Effector memory CD4-positive, alpha-beta T cell (primary cell): ENCODE measurements around the gene HBB.

Experiments
- DNase-seq, 3 donors: peaks; one replicate each; pipeline ENCODE4 v3.0.0-alpha.2; 2020
- H3K27ac ChIP-seq: 2 replicates; pipeline ENCODE4 v1.7.0; 2013; ENCODE audit warnings: mild to moderate bottlenecking, low read length, moderate library complexity; ENCODE audit not compliant: insufficient read depth, poor library complexity, severe bottlenecking
- H3K27me3 ChIP-seq: replicated peaks from 2 replicates; pipeline ENCODE4 v1.7.0; 2013; ENCODE audit warnings: mild to moderate bottlenecking, low read length; ENCODE audit not compliant: insufficient read depth, control insufficient read depth, poor library complexity, severe bottlenecking
- H3K36me3 ChIP-seq: 2 replicates; pipeline ENCODE4 v1.7.0; 2013; ENCODE audit warnings: mild to moderate bottlenecking, low read length, moderate library complexity; ENCODE audit not compliant: control insufficient read depth, insufficient read depth
- H3K4me1 ChIP-seq: 2 replicates; pipeline ENCODE4 v1.7.0; 2013; ENCODE audit warnings: low read length, mild to moderate bottlenecking; ENCODE audit not compliant: control insufficient read depth, insufficient read depth, poor library complexity, severe bottlenecking
- H3K4me3 ChIP-seq: 2 replicates; pipeline ENCODE4 v1.7.0; 2013; ENCODE audit warnings: low read length, low read depth, mild to moderate bottlenecking; ENCODE audit not compliant: insufficient read depth, poor library complexity, severe bottlenecking
- H3K9me3 ChIP-seq: 2 replicates; pipeline ENCODE4 v1.7.0; 2013; ENCODE audit warnings: mild to moderate bottlenecking, low read length, moderate library complexity; ENCODE audit not compliant: control insufficient read depth

HBB gene

GRCh38 chr11:5229356-5229755 is 2.5 kb upstream of the HBB start:
- no peak overlapping the region for H3K27ac ChIP-seq
- DNase-seq = no peak
- no peaks in the 10 kb centered on the region for H3K4me1 ChIP-seq
- H3K36me3 ChIP-seq = no peaks in the 10 kb centered on the region
- H3K9me3 ChIP-seq = no peaks in the 10 kb centered on the region
- H3K4me3 ChIP-seq = no peak overlapping the region
- H3K27me3 ChIP-seq = no peaks in the 10 kb centered on the region

DNA sequence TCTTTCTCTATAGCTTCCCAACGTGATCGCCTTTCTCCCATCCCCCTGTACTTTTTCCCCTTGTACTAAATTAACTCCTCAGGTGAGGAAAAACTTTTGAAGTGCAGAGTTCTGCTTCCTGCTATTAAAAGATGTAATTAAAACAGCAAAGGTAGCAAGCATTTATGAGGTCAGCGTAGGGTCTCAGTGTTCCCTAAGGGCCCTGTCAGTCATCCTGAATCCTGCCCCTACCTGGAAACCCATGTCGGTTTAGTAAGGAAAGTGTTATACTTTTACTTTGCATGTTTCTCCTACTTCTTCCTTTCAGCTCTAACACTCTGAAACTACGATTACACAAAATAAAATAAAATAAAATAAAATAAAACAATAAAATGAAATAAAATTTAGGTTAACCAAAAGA is 1.3 kb upstream of the HBB start:
- no peak overlapping the region for H3K4me3 ChIP-seq
- no peaks in the 10 kb centered on the region for H3K9me3 ChIP-seq
- no peak for DNase-seq
- H3K27ac ChIP-seq = no peak overlapping the region
- no peaks in the 10 kb centered on the region for H3K27me3 ChIP-seq
- no peaks in the 10 kb centered on the region for H3K36me3 ChIP-seq
- no peaks in the 10 kb centered on the region for H3K4me1 ChIP-seq

DNA sequence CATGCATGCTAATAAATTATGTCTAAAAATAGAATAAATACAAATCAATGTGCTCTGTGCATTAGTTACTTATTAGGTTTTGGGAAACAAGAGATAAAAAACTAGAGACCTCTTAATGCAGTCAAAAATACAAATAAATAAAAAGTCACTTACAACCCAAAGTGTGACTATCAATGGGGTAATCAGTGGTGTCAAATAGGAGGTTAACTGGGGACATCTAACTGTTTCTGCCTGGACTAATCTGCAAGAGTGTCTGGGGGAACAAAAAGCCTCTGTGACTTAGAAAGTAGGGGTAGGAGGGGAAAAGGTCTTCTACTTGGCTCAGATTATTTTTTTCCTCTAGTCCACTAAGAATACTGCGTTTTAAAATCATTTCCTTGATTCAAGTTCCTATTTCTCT is 810 bp upstream of the HBB start:
- H3K4me3 ChIP-seq = no peak overlapping the region
- H3K36me3 ChIP-seq = no peaks in the 10 kb centered on the region
- H3K27ac ChIP-seq = no peak overlapping the region
- no peak for DNase-seq
- H3K27me3 ChIP-seq = no peaks in the 10 kb centered on the region
- no peaks in the 10 kb centered on the region for H3K4me1 ChIP-seq
- H3K9me3 ChIP-seq = no peaks in the 10 kb centered on the region

DNA sequence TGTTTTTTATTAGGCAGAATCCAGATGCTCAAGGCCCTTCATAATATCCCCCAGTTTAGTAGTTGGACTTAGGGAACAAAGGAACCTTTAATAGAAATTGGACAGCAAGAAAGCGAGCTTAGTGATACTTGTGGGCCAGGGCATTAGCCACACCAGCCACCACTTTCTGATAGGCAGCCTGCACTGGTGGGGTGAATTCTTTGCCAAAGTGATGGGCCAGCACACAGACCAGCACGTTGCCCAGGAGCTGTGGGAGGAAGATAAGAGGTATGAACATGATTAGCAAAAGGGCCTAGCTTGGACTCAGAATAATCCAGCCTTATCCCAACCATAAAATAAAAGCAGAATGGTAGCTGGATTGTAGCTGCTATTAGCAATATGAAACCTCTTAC is 1.4 kb downstream of the HBB start:
- Histone ChIP-seq H3K4me1 (no peaks in the 10 kb centered on the region), H3K27ac (no peak overlapping the region), H3K9me3 (no peaks in the 10 kb centered on the region), H3K4me3 (no peak overlapping the region), H3K36me3 (no peaks in the 10 kb centered on the region), H3K27me3 (no peaks in the 10 kb centered on the region)
- DNase-seq = no peak

DNA sequence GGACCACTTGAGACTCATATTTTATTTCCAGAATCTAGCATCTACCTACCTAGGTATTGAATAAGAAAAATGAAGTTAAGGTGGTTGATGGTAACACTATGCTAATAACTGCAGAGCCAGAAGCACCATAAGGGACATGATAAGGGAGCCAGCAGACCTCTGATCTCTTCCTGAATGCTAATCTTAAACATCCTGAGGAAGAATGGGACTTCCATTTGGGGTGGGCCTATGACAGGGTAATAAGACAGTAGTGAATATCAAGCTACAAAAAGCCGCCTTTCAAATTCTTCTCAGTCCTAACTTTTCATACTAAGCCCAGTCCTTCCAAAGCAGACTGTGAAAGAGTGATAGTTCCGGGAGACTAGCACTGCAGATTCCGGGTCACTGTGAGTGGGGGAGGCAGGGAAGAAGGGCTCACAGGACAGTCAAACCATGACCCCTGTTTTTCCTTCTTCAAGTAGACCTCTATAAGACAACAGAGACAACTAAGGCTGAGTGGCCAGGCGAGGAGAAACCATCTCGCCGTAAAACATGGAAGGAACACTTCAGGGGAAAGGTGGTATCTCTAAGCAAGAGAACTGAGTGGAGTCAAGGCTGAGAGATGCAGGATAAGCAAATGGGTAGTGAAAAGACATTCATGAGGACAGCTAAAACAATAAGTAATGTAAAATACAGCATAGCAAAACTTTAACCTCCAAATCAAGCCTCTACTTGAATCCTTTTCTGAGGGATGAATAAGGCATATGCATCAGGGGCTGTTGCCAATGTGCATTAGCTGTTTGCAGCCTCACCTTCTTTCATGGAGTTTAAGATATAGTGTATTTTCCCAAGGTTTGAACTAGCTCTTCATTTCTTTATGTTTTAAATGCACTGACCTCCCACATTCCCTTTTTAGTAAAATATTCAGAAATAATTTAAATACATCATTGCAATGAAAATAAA is 2.1 kb downstream of the HBB start:
- H3K9me3 ChIP-seq = no peaks in the 10 kb centered on the region
- no peaks in the 10 kb centered on the region for H3K36me3 ChIP-seq
- H3K27me3 ChIP-seq = no peaks in the 10 kb centered on the region
- no peaks in the 10 kb centered on the region for H3K4me1 ChIP-seq
- H3K27ac ChIP-seq = no peak overlapping the region
- no peak for DNase-seq
- no peak overlapping the region for H3K4me3 ChIP-seq

DNA sequence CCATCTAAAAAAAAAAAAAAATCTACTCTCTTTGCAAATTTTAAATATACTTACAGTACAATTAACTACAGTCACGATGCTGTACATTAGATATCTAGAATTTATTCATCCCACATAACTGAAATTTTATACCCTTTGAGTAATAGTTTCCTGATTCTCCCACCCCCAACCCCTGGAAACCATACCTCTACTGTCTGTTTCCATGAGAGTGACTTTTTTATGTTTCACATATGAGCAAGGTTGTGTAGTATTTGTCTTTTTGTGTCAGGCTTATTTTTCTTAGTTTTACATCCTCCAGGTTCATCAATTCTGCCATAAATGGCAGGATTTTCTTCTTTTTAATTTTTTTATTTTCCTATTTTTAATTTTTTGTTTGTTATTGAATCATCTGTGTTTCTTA is 3.2 kb downstream of the HBB start:
- no peak for DNase-seq
- no peaks in the 10 kb centered on the region for H3K27me3 ChIP-seq
- H3K27ac ChIP-seq = no peak overlapping the region
- no peaks in the 10 kb centered on the region for H3K4me1 ChIP-seq
- H3K9me3 ChIP-seq = no peaks in the 10 kb centered on the region
- no peak overlapping the region for H3K4me3 ChIP-seq
- H3K36me3 ChIP-seq = no peaks in the 10 kb centered on the region

GRCh38 chr11:5223146-5223545 is 3.7 kb downstream of the HBB start:
- Histone ChIP-seq H3K27ac (no peak overlapping the region), H3K4me3 (no peak overlapping the region), H3K9me3 (no peaks in the 10 kb centered on the region), H3K27me3 (no peaks in the 10 kb centered on the region), H3K36me3 (no peaks in the 10 kb centered on the region), H3K4me1 (no peaks in the 10 kb centered on the region)
- DNase-seq = no peak

DNA sequence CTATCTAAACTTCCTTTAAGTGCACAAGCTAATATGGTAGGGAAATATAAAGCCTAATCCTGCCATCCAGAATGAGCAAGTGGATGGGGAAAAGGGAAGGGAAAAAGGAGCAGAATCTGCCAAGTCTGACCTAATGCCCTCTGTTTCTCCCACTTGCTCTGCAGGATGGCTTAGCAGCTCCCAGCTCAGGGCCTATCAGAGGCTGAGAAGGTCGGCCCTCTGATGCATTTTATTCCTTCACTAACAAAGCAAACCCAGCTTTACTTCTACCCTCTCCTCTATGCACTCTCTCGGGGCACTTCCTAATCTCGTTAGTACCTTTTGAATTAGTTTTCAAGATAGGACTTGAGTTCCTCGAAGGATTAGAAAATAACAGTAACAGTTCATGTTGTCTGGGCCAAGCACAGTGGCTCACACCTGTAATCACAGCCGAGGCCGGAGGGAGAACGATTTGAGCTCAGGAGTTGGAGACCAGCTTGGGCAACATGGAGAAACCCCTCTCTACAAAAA is 16.4 kb downstream of the HBB start:
- H3K9me3 ChIP-seq = no peaks in the 10 kb centered on the region
- H3K4me3 ChIP-seq = no peak overlapping the region
- no peaks in the 10 kb centered on the region for H3K36me3 ChIP-seq
- DNase-seq = no peak
- H3K4me1 ChIP-seq = no peaks in the 10 kb centered on the region
- H3K27ac ChIP-seq = no peak overlapping the region
- no peaks in the 10 kb centered on the region for H3K27me3 ChIP-seq

DNA sequence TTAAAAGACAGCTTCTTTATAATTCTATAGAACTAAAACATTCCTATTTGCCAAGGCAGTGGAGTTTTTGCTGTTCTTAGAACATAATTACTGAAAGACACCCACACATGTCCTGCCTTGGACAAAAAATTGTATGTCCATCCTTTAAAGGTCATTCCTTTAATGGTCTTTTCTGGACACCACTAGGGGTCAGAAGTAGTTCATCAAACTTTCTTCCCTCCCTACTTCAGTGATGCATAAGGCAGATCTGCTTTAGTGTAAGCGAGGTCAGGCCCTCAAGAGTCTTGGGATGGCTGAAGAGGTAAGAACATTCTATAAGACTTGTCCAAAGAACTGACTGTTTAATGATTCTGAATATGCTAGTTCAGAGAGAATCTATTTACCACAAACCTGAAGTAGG is 22.1 kb downstream of the HBB start:
- no peak for DNase-seq
- Histone ChIP-seq H3K27ac (no peak overlapping the region), H3K4me3 (no peak overlapping the region), H3K36me3 (no peaks in the 10 kb centered on the region), H3K4me1 (no peaks in the 10 kb centered on the region), H3K9me3 (no peaks in the 10 kb centered on the region), H3K27me3 (no peaks in the 10 kb centered on the region)

DNA sequence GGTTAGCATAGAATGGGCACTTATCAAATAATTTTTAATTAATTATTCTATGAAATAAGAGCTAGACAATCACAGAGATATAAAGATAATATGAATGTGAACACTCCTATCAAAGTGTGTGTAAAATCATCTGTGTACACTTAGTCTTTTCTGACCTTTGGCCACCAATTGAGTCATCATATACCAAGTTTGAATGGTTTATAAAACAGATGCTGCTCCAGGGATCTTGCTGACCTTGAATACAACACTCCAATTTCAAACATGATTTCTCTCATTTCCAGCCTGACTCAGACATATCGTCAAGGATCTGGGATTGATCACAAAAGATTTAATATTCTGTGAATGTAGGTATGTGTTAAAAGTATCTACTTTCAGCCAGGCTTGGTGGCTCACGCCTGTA is 23.5 kb downstream of the HBB start:
- Histone ChIP-seq H3K27ac (no peak overlapping the region), H3K9me3 (no peaks in the 10 kb centered on the region), H3K27me3 (no peaks in the 10 kb centered on the region), H3K4me1 (no peaks in the 10 kb centered on the region), H3K36me3 (no peaks in the 10 kb centered on the region), H3K4me3 (no peak overlapping the region)
- no peak for DNase-seq
